Dedifferentiated amniotic fluid mesenchymal stem cell (primary cell): Measurements from ENCODE around the gene TFE3.
"Not testable (repeated sequence)": the region's sequence is repeated elsewhere in the genome, so short reads cannot be mapped to it uniquely, and the experiment has no call there.

Source experiments
- DNase-seq: peaks from one replicate; pipeline ENCODE4 v3.0.0-alpha.2; 2016; ENCODE audit errors: extremely low spot score

Gene TFE3

GRCh38 chrX:49001521-49002090 is 41.6 kb downstream of the TFE3 start:
- no peak for DNase-seq

- DNase-seq: no peak
Measured at GRCh38 chrX:49000636-49001035, 42.5 kb downstream of the TFE3 start.

- no peak for DNase-seq
Measured at GRCh38 chrX:48999030-48999429, 44.1 kb downstream of the TFE3 start.

GRCh38 chrX:48998391-48998790 is 44.8 kb downstream of the TFE3 start:
- no peak for DNase-seq

- no peak for DNase-seq
Measured at GRCh38 chrX:48997865-48998264, 45.3 kb downstream of the TFE3 start.

GRCh38 chrX:48997455-48997854 is 45.7 kb downstream of the TFE3 start:
- no peak for DNase-seq

GRCh38 chrX:48996969-48997368 is 46.2 kb downstream of the TFE3 start:
- DNase-seq: no peak

GRCh38 chrX:48992341-48992740 is 50.8 kb downstream of the TFE3 start:
- no peak for DNase-seq

- no peak for DNase-seq
Measured at GRCh38 chrX:48989483-48989882, 53.7 kb downstream of the TFE3 start.

GRCh38 chrX:48983896-48984295 is 59.3 kb downstream of the TFE3 start:
- DNase-seq: no peak

GRCh38 chrX:48983081-48983480 is 60.1 kb downstream of the TFE3 start:
- no peak for DNase-seq

GRCh38 chrX:48981178-48981577 is 62.0 kb downstream of the TFE3 start:
- DNase-seq: no peak

- DNase-seq: not testable (repeated sequence)
Measured at GRCh38 chrX:48980341-48980740, 62.8 kb downstream of the TFE3 start.
